Measurements from ENCODE around the gene ADCK1.
"Not testable (repeated sequence)": the region's sequence is repeated elsewhere in the genome, so short reads cannot be mapped to it uniquely, and the experiment has no call there.

The ADCK1 gene, protein sequence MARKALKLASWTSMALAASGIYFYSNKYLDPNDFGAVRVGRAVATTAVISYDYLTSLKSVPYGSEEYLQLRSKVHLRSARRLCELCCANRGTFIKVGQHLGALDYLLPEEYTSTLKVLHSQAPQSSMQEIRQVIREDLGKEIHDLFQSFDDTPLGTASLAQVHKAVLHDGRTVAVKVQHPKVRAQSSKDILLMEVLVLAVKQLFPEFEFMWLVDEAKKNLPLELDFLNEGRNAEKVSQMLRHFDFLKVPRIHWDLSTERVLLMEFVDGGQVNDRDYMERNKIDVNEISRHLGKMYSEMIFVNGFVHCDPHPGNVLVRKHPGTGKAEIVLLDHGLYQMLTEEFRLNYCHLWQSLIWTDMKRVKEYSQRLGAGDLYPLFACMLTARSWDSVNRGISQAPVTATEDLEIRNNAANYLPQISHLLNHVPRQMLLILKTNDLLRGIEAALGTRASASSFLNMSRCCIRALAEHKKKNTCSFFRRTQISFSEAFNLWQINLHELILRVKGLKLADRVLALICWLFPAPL

GRCh38 chr14:77799863-77800730 is at the start of gene ADCK1:
Gene ADCK1 (plus strand): TSS chr14:77800109. CDS start chr14:77818979, 18,870 bp downstream.
- DNase-seq (ENCODE audit: low read depth in 2 of 2) = peak; percentile 18

- no peak for DNase-seq (ENCODE audit: low read depth in 2 of 2)
These were observed 47.6 kb upstream of the ADCK1 start for GRCh38 chr14:77752266-77752665.

DNA sequence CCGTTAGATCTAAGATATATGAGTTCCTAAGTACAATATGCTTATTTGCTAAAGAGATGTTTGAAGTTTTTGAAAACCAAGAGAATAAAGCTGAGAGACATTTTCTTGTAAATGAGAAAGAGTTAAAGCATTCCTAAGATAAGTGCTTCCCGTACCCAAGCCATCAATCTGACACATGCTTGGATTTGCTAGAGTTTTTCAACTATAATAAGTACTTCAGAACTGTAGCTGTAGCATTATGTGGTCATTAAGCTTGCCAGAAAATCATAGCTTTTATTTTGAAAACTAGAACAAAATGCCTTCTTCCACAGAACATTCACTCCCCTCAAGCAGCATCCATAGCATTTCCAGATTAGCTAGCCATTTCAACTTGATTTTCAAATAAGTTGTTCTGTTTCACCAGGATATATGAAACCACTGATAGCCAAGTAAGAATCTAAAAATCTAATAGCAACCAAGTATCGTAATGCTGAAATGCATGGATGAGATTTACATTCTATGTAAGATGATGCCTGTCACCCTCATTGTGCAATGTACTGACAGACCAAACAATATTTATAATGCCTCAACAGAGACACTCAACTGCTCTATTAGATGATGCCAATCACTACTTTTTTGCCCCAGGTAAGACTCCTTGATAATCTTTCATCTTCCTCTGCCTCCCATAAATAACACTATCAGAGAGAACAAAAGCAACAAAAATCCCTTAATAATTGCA is 47.0 kb upstream of the ADCK1 start:
- DNase-seq (ENCODE audit: low read depth in 2 of 2) = no peak

- DNase-seq (ENCODE audit: low read depth in 2 of 2) = peak; percentile 10 to 72
These were observed 39.3 kb upstream of the ADCK1 start, which contains the start of gene SNW1 for GRCh38 chr14:77760381-77761204. Gene SNW1 (minus strand): TSS chr14:77761156. CDS start chr14:77761127, 29 bp downstream.

DNA sequence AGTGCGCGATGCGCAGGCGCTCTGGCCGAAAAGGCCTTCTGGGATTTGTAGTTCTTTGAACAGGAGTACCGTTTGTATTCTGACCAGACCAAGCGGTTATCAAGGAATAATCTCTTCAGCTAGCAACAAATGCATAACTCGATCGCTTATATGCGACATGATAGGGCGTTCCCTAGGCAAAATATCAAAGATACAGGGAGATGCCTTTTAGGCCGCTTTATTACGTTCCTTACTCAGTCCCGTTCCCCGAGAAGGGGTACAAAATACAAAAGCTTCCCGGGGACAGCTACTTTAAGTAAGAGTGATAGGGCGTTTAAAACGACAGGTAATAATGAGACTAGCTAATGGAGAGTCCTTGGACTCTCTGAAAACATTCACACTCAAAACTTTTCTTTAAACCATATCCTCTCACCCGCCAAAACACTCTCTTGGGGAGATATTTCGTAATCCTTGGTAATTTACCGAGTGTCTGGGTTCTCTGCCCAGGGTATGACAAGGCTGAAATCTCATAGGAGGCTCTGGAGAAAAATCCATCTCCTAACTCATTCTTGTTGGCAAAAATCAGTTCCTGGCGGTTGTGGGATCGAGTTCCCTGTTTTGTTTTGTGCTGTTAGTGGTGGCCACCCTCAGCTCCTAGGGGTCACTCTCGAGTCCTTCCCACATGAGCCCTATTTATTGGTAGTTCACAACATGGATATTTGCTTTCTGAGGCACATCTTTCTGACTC is 38.5 kb upstream of the ADCK1 start:
- DNase-seq (ENCODE audit: low read depth in 2 of 2) = peak; percentile 36 to 77

- no peak for DNase-seq (ENCODE audit: low read depth in 2 of 2)
These were observed 36.6 kb upstream of the ADCK1 start for GRCh38 chr14:77763316-77763715.

DNA sequence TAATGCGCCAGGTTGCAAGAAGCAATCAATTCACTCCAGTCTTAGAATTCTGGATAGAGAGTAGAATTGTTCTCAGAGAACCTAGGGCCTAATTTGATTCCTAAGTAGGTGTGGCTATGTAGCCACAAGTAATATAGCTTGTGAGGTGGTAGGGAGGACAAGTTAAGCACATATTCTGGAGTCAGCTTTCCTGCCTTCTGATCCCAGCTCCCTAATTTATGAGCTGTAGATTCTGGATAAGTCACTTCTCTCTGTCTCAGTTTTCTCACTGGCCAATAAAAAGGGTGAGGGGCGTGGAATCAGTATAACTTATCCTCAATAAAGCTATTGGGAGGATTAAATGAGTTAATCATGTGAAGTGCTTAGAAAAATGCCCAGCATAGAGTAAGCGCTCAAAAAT is 35.9 kb upstream of the ADCK1 start:
- DNase-seq (ENCODE audit: low read depth in 2 of 2) = no peak

GRCh38 chr14:77768442-77769069 is 31.4 kb upstream of the ADCK1 start:
- DNase-seq (ENCODE audit: low read depth in 2 of 2) = not testable (repeated sequence)

DNA sequence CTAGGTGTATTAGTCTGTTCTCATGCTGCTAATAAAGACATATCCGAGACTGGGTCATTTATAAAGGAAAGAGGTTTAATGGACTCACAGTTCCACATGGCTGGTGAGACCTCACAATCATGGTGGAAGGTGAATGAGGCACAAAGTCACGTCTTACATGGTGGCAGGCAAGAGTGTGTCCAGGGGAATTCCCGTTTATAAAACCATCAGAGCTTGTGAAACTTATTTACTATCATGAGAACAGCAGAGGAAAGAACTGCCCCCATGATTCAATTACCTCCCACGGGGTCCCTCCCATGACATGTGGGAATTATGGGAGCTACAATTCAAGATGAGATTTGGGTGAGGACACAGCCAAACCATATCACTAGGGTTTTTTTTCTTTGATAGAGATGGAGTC is 25.9 kb upstream of the ADCK1 start:
- not testable (repeated sequence) for DNase-seq (ENCODE audit: low read depth in 2 of 2)

DNA sequence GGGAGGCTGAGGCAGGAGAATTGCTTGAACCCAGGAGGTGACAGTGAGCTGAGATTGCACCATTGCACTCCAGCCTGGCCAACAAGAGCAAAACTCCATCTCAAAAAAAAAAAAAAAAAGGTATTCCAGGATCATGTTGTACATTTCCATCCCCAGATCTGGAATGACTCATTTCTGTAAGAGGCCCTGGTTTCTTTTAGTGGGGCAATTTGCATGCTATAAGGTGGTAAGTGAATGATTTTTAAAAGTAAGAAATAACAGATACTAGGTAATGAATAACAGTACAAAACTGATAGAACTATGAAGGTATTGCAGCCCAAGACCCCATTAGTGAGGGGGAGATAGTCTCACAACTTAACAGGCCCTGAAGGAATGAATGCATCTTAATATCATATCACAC is 17.7 kb upstream of the ADCK1 start:
- DNase-seq (ENCODE audit: low read depth in 2 of 2) = no peak

DNA sequence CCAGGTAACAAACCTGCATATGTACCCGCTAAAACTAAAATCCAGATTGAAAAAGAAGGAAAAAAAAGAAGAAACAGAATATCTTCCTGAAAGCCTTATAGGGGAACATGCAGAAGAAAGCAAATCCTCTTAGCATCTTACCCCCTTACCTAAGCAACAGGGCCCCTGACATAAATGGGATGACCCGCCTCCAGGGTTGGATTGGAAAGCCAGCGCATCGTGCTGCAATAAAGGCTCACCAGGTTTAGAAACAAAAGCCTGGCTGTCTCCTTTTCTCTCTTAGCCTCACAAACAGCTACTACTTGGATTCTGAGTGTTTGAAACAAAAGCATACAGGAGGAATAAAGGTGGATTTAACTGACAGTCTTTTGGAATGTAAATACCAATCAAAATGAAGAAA is 13.8 kb upstream of the ADCK1 start:
- DNase-seq (ENCODE audit: low read depth in 2 of 2) = no peak

- no peak for DNase-seq (ENCODE audit: low read depth in 2 of 2)
These were observed 9.2 kb upstream of the ADCK1 start for GRCh38 chr14:77790566-77791224.

- DNase-seq (ENCODE audit: low read depth in 2 of 2) = no peak
These were observed 8.7 kb upstream of the ADCK1 start for GRCh38 chr14:77791225-77791600.

DNA sequence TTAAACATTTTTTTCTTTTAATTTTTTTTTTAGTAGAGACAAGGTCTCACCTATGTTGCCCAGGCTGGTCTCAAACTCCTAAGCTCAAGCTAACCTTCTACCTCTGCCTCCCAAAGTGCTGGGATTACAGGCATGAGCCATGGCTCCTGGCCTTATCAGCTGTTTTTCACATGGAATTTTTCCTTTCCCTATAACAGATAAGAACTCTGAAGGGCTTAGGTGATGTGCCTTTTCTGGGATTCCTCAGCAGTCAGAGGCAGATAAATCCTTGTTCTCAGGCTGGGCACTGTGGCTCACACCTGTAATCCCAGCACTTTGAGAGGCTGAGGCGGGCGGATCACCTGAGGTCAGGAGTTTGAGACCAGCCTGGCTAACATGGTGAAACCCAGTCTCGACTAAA is 6.7 kb upstream of the ADCK1 start:
- not testable (repeated sequence) for DNase-seq (ENCODE audit: low read depth in 2 of 2)

DNA sequence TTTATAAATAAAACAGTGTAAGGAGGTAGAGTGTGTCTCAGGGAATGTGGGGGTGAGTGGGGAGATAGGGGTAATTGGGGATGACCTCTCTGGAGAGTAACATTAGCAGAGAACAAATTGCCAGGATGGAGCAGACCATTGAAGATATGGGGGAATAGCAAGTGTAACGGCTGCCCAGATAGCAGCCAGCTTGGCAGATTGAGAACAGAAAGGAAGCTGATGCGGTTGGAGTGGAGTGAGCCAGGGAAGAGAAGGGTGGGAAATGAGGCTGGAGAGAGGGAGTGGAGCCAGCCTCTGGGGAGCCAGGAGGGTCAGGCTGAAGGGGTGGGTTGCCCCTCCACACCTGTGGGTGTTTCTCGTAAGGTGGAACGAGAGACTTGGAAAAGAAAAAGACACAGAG is 5.6 kb upstream of the ADCK1 start:
- no peak for DNase-seq (ENCODE audit: low read depth in 2 of 2)

DNA sequence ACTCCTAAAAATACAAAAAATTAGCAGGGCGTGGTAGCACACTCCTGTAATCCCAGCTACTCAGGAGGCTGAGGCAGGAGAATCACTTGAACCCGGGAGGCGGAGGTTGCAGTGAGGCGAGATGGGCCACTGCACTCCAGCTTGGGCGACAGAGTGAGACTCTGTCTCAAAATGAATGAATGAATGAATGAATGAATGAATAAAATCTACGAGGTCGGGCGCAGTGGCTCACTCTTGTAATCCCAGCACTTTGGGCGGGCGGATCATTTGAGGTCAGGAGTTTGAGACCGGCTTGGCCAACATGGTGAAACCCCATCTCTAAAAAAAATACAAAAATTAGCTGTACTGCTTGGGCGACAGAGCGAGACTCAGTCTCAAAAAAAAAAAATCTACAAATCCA is 453 bp upstream of the ADCK1 start:
- not testable (repeated sequence) for DNase-seq (ENCODE audit: low read depth in 2 of 2)

GRCh38 chr14:77800814-77801213 is 905 bp downstream of the ADCK1 start:
- DNase-seq (ENCODE audit: low read depth in 2 of 2) = no peak

- no peak for DNase-seq (ENCODE audit: low read depth in 2 of 2)
These were observed 4.7 kb downstream of the ADCK1 start for GRCh38 chr14:77804592-77804991.

DNA sequence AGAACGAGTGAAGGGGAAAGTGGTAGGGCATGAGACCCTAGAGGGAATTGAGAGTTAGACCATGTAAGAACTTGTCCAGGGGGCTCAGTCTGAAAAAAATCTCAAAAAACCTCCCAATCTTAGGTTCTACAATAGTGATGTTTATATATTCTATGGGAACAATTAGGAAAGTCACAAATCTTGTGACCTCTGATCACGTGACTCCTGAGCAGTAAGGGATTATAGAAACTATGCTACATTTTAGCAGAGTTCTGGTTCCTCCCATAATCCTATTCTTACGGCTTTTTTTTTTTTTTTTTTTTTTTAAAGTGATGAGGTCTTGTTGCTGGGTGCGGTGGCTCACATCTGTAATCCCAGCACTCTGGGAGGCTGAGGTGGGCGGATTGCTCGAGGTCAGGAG is 5.8 kb downstream of the ADCK1 start:
- no peak for DNase-seq (ENCODE audit: low read depth in 2 of 2)

Measured in fibroblast of skin of left biceps (primary cell).